ENCODE data around the gene PPP2R2B.

Gene PPP2R2B

DNA sequence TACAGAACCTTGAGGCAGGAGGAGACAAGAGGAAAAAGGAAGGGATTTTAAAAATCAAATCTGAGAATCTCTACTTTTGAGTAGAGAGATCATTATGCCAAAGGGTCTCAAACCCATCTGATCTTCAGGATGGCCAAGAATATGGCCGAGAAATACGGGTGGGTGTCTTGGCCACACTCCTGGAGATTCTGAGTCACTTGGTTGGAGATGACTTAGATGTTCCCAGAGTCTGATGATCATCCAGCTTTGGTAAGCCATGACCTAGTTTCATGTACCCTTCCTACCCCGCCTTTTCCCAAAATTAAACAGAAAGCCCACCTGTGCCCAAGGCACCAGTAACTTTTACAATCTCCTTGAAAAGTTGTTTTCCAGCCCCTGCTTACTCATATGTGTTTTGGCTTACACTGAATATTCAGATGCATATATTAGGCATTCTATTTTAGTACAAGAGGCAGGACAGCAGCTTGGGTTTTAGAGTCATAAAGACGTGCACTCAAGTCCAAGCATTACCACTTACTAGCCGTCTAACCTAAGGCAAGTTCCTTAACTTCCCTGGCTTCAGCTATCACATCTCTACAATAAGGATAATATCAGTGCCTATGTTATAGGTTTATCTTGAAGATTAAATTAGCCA, 195.5 kb downstream of the PPP2R2B start:
- FAIRE-seq, result no peak
- DNase-seq (ENCODE audit: insufficient read length, low spot score), result no peak
- TF ChIP-seq, protein P1, sequence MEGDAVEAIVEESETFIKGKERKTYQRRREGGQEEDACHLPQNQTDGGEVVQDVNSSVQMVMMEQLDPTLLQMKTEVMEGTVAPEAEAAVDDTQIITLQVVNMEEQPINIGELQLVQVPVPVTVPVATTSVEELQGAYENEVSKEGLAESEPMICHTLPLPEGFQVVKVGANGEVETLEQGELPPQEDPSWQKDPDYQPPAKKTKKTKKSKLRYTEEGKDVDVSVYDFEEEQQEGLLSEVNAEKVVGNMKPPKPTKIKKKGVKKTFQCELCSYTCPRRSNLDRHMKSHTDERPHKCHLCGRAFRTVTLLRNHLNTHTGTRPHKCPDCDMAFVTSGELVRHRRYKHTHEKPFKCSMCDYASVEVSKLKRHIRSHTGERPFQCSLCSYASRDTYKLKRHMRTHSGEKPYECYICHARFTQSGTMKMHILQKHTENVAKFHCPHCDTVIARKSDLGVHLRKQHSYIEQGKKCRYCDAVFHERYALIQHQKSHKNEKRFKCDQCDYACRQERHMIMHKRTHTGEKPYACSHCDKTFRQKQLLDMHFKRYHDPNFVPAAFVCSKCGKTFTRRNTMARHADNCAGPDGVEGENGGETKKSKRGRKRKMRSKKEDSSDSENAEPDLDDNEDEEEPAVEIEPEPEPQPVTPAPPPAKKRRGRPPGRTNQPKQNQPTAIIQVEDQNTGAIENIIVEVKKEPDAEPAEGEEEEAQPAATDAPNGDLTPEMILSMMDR (IDR thresholded peaks at IDR 0.05; ENCODE audit: insufficient read depth, missing control alignments), result no peak

DNA sequence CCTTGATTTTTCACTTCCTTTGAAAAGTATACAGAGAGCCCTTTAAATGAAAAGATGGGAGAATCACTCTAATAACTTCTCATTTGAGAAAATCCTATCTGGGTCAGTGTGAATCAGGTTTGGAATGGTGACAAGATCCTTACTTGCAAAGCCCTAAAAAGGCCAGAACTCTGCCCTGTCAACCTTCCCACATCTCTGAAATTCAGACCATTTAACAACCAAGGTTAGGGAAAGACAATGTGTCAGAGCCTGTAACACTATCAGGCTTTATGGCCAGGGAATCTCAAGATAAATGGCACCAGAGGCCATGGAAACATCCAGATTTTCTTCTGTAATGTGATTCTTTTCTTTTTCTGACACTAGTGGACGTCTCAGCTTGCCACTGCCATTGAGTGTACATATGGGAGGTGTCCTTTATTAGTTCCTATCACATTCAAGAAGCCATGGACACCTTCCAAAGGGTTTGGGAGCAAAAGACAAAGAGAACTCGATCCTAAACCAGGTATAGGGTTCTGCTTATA, 196.9 kb downstream of the PPP2R2B start:
- TF ChIP-seq, protein P1 (IDR thresholded peaks at IDR 0.05; ENCODE audit: insufficient read depth, missing control alignments), result no peak
- DNase-seq (ENCODE audit: insufficient read length, low spot score), result no peak
- FAIRE-seq, result no peak

DNA sequence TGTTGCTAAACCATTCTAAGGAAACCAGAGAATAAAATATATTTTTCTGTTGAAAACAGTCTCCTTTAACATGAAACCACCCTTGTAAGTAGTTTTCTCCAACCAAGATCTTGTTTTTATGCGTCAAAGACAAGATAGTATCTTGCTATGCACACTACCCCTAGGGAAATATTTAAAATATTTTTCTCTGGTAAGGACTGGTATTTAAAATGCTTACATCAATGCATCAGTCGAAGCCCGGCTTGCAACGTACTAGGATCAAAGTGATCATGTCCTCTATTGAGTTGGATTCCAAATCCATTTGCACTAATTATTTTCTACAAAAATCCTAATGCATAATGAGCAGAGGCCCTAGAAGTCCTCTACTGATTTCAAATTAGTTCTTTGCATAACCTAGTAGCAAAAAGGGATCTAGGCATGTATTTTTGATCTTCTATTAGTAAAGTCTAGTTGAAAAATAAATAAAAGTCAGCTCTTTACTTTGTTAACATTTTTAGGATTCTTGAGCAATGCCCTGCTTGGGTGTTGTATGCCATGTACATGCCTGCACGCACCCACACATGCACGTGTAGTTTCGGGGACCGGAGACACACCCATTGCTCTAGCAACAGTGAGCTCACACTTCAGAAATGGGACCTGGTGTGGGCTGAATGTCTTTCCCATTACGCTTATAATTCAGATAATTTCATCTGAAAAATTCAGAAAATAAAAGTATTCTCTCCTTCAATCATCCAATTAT, 197.5 kb downstream of the PPP2R2B start:
- no peak for DNase-seq (ENCODE audit: insufficient read length, low spot score)
- FAIRE-seq, result no peak
- TF ChIP-seq, protein P1 (IDR thresholded peaks at IDR 0.05; ENCODE audit: insufficient read depth, missing control alignments), result no peak

DNA sequence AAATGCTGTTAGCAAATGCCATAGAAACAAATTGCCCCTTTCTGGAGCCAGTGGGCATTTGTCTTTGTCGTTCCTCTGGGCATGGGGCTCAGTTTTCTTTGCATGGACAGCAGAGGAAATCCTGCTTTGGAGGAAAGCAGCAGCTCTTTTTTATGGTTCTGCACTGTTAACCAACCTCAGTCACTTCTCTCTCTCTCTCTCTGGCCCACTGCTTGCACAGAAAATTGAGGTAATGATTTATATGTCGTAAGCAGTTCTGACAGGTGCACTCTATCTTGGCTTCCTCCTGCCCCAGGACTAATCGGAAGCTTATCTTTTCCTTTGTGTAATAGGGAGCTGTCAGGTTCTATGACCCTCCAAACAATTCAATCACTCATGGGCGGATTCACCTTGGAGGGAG, 202.9 kb downstream of the PPP2R2B start:
- DNase-seq (ENCODE audit: insufficient read length, low spot score), result no peak
- TF ChIP-seq, protein P1 (IDR thresholded peaks at IDR 0.05; ENCODE audit: insufficient read depth, missing control alignments), result no peak
- no peak for FAIRE-seq

DNA sequence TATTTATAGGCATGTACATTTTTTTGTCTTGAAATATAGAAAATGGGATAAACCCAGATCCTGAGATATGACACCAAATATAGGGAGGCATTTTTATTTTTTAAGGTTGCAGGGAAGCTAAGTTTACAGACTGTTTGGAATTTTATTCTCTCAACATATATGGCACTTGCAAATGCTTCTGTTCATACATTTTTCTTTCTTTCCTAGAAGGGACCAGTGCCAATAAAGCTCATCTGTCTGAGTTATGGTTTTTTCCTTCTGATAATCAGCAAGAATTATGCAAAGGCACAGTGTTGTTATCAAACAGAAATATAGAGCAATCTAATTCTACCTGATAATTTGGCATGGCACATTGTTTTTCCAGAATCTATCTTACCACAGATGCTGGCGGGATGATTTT, 205.7 kb downstream of the PPP2R2B start:
- FAIRE-seq (no peak), DNase-seq (ENCODE audit: insufficient read length, low spot score) (no peak)
- TF ChIP-seq, protein P1 (IDR thresholded peaks at IDR 0.05; ENCODE audit: insufficient read depth, missing control alignments), result no peak

DNA sequence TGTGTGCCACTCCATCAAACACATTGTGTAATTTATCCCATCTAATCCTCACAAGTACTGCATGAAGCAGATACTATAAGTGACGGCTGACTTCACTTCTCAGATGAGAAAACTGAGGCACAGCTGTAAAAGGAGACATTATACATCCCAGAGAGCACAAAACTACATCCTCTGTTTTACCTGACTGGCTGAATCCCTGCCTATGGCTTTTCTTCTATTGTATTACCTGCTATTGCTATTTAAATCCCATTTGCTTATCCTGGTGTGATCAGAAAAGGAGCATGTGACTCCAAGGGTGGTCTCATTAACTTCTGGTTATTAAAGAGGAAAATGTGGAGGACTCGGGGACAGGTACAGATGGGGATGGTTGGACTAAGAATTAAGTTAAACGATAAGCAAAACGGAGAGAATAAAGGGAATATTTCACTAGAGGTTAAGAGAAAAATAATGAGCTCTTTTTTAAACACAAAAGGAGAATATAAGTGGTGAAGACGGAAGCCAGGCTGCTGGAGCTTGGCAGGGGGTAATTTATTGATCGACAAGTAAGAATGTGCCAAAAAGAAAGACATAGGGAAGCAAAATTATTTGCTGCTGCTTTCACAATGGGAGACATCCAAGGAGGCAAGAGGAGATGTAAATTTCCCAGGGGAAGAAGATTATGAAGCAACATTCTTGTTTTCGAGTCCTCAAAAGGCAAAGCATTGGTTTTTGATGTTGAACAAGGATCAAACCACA, 206.8 kb downstream of the PPP2R2B start:
- FAIRE-seq (no peak), DNase-seq (ENCODE audit: insufficient read length, low spot score) (no peak)
- TF ChIP-seq, protein P1 (IDR thresholded peaks at IDR 0.05; ENCODE audit: insufficient read depth, missing control alignments), result no peak
